ENCODE data around the gene NUTM2G.
"Not testable (repeated sequence)": the region's sequence is repeated elsewhere in the genome, so short reads cannot be mapped to it uniquely, and the experiment has no call there.

Gene NUTM2G

DNA sequence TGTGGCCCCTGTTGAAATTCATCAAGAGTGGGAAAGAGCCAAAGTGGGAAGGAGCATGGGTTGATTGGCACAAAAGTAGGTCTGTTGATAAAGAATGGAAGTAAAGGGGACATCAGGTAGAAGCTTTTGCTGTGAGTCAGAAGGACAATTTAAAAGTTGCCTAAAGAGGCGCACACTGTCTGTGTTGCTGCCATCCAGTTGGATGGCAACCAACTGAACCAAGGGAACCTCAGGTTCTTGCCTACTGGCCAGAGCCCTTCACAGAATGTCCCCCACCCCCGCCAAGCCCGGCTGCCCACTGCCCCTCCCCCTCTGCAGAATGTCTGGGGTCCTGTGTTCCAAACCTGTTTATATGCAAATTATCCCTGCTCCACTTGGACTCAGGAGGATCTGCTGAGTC is at the start of gene NUTM2G:
Gene NUTM2G (plus strand): TSS at position 301 of the 400 bp plus-strand sequence. CDS start 182 bp downstream, outside the sequence.
- not testable (repeated sequence) for DNase-seq (ENCODE audit: low read depth)

DNA sequence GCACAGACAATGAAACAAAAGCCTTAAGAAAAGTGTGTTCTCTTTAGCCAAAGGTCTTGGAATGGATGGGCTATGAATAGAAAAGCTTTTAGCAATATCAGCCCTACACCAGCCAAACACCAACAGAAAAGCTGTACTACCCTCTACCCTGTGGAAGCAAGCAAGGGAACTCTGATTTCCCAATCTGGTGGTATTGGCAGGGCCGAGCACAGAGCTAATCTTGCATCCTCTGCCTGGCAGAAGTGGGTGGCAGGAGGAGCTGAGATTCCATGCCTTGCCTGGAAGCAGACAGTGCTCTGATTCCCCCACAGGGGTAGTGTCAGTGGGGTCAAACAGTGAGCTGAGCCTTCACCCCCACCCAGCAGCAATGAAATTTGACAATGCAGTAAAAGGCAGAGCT is 44.7 kb upstream of the NUTM2G start:
- DNase-seq (ENCODE audit: low read depth) = no peak

- DNase-seq (ENCODE audit: low read depth) = no peak
Measured at GRCh38 chr9:96884443-96884842, 44.2 kb upstream of the NUTM2G start.

- DNase-seq (ENCODE audit: low read depth) = no peak
Measured at GRCh38 chr9:96885424-96885823, 43.2 kb upstream of the NUTM2G start.

DNA sequence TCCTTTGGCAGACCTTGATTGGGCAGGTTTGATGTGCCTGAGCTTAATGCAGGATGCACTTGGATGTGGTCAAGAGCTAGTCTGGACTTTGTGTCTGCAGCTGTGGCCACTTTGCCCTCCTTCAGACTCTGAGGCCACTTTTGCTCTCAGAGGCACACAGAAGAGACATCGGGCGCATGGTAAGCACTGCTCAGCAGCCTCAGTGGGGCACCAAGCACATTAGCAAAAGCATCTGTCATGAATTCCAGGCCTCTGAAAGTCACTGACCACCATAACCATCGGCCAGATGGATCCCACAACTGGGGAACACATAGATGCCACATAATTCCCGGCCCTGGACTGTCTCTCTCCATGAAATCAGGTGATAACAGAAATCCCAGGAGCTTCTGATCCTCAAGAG is 40.1 kb upstream of the NUTM2G start:
- DNase-seq (ENCODE audit: low read depth) = no peak

GRCh38 chr9:96892131-96892530 is 36.5 kb upstream of the NUTM2G start:
- no peak for DNase-seq (ENCODE audit: low read depth)

- not testable (repeated sequence) for DNase-seq (ENCODE audit: low read depth)
Measured at GRCh38 chr9:96900010-96900409, 28.6 kb upstream of the NUTM2G start.

GRCh38 chr9:96904947-96905722 is 23.5 kb upstream of the NUTM2G start:
- DNase-seq (ENCODE audit: low read depth) = not testable (repeated sequence)

DNA sequence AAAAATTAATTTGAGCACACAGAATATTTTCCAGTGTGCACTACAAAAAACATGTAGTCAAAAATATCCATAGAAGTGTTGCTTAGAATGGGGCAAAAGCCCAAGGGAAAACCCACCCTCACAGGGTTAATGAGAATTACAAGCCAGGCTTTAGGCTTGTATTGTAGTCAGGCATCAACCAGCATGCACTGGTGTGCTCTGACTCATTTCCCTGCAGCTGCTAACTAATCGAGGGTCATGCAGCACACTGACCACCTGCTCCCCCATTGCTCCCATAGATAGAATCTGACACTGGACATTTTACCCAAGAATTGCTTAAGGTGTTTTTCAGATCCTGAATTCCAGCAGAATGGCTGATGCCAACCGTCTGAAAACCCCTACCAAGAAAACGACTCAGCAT is 20.2 kb upstream of the NUTM2G start:
- not testable (repeated sequence) for DNase-seq (ENCODE audit: low read depth)

DNA sequence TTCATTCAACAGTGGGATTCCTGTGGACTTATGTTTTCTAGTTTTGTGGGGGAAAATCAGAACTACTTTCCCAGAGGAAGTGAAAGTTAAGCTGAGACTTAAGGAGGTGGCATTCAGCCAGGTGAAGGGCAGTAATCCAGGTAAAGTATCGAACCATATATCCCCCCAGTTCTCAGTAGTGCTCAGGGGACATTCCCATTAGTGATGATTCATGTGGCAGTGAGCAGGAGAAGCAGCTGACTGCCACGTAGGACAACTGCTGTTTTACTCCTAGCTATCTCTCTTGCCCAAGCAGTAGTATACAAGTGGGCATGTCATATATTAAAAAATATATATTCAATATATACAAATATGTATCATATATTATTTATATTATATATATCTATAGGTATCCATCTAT is 13.1 kb upstream of the NUTM2G start:
- not testable (repeated sequence) for DNase-seq (ENCODE audit: low read depth)

- DNase-seq (ENCODE audit: low read depth) = not testable (repeated sequence)
Measured at GRCh38 chr9:96916531-96916930, 12.1 kb upstream of the NUTM2G start.

- not testable (repeated sequence) for DNase-seq (ENCODE audit: low read depth)
Measured at GRCh38 chr9:96918550-96918949, 10.1 kb upstream of the NUTM2G start.

DNA sequence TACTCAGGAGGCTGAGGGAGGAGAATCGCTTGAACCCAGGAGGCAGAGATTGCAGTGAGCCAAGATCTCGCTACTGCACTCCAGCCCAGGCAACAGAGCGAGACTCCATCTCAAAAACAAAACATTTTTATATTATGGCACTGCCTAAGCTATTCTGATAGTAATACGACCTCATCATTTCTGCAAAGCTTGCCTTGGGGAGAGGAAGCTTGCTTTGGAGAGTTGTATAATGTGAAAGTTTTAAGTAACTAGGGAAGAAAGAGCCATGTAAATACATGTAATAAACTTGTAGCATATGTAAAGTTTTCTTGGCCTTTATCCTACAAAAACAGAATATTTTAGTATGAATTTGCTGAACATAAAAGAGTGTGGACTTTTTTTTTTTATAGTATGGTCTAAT is 7.8 kb upstream of the NUTM2G start:
- DNase-seq (ENCODE audit: low read depth) = not testable (repeated sequence)

- DNase-seq (ENCODE audit: low read depth) = not testable (repeated sequence)
Measured at GRCh38 chr9:96925587-96925986, 3.1 kb upstream of the NUTM2G start.

DNA sequence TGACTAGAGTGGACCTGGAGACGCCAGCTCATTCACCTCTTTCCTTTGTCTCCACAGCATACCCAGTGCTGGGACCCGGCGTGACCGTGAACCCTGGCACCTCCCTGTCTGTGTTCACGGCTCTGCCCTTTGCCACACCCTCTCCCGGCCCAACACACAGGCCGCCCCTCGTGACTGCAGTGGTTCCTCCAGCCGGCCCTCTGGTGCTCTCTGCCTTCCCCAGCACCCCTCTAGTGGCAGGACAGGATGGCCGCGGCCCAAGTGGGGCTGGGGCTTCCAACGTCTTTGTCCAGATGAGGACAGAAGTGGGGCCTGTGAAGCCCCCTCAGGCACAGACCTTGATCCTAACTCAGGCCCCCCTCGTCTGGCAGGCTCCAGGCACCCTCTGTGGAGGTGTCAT is 3.0 kb downstream of the NUTM2G start:
- not testable (repeated sequence) for DNase-seq (ENCODE audit: low read depth)

- not testable (repeated sequence) for DNase-seq (ENCODE audit: low read depth)
Measured at GRCh38 chr9:96934097-96934496, 5.5 kb downstream of the NUTM2G start.

- DNase-seq (ENCODE audit: low read depth) = not testable (repeated sequence)
Measured at GRCh38 chr9:96934706-96935105, 6.1 kb downstream of the NUTM2G start.

- not testable (repeated sequence) for DNase-seq (ENCODE audit: low read depth)
Measured at GRCh38 chr9:96935401-96935800, 6.8 kb downstream of the NUTM2G start.

DNA sequence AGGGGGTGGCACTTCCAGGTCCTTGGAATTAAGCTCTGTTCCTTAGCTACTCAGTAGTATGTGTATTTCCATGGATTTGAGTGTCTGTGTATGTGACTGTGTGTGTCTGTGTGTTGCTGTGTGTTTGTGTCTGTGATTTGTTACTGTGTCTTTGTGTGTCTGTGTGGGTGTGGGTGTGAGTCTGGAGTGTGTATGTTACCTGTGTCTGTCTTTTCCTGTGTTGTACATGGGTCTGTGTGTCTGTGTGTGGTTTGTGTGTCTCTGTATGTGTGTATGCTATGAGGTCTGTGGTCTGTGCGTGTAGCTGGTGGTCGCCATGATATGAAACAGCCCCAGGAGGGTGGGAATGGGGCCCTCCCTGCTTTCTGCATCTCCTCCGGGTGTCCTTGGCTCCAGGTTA is 8.8 kb downstream of the NUTM2G start:
- not testable (repeated sequence) for DNase-seq (ENCODE audit: low read depth)

DNA sequence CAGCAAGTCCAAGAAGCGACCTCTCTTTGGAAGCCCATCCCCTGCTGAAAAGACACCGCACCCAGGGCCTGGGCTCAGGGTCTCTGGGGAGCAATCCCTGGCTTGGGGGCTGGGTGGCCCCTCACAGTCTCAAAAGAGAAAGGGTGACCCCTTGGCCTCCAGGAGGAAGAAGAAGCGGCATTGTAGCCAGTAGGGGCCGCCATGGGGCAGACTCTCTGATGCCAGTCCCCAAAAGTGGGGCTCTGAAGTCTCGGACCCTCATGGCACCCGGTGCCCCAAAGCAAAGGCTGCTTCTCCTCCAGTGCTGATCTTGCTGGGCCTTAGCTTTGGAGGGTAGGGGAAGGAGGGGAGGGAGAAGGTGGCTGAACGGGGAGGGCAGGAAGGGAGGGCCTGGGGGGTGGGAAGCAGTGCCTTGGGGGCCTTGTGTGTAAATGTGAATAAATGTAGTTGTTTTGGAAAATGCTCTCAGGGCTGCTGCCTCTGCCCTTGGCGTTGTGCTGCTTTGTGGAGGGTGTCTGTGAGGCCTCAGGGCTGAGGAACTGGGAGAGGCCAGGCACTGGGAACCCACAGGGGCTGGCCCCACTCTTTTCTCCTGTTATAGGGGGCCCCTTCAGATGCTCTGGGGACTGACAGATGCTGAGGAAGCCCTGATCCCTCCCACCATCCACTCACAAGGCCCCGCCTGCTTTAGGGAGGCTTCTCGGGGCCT is 10.5 kb downstream of the NUTM2G start:
- DNase-seq (ENCODE audit: low read depth) = not testable (repeated sequence)

GRCh38 chr9:96940982-96941381 is 12.3 kb downstream of the NUTM2G start:
- DNase-seq (ENCODE audit: low read depth) = not testable (repeated sequence)

GRCh38 chr9:96941628-96942027 is 13.0 kb downstream of the NUTM2G start:
- DNase-seq (ENCODE audit: low read depth) = not testable (repeated sequence)

DNA sequence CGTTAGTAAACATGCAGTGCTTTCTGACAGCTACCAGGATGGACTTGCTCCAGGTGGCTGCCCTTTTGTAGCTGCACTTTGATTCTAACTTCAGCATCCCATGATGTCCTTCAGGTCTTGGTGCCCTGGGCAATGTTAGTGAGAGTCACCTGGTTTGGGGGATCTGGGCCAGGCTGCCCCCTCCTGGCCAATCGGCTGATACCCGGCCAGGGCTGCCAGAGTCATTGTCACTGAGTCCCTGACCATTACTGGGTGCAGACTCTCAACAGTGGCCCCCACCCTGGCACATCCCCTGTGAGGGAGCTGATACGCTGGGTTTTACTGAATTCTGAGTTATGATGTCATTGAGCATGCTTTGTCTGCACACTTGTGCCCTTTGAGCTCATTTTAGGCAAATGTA is 13.5 kb downstream of the NUTM2G start:
- not testable (repeated sequence) for DNase-seq (ENCODE audit: low read depth)
